BJ (cell line): ENCODE measurements around the gene SGPP1. TPM values are rescaled to one million over a fixed set of nuclear protein-coding genes. Genes with fewer than 3 reads are reported as not detected.
"Not testable (repeated sequence)": the region's sequence is repeated elsewhere in the genome, so short reads cannot be mapped to it uniquely, and the experiment has no call there.

ENCODE experiments used
- CTCF ChIA-PET: fragments of 350-600 bp; formaldehyde crosslinking; extraction: SDS; loops from one replicate; lab custom pipeline; 2021; ENCODE audit warnings: antibody characterized with exemption, inconsistent platforms; lab: Yijun Ruan, JAX
- POLR2A ChIA-PET: fragments of 300-600 bp; sonication (Branson Sonifier 250); formaldehyde crosslinking; extraction: SDS; loops from one replicate; lab custom pipeline; 2021; ENCODE audit warnings: antibody characterized with exemption; lab: Charles Lee
- DNase-seq: peaks from one replicate; pipeline ENCODE4 v3.0.0-alpha.2; 2011; ENCODE audit warnings: low read depth
- H3K27me3 ChIP-seq: 2 replicates; pipeline ENCODE4 v1.6.0; 2011; ENCODE audit warnings: low read length; ENCODE audit not compliant: control insufficient read depth, insufficient read depth
- H3K36me3 ChIP-seq: 2 replicates; pipeline ENCODE4 v1.5.1; 2011; ENCODE audit warnings: low read length; ENCODE audit not compliant: control insufficient read depth, insufficient read depth
- H3K4me3 ChIP-seq: 2 replicates; pipeline ENCODE4 v1.5.1; 2011; ENCODE audit warnings: low read depth, mild to moderate bottlenecking, control low read depth, low read length
- CTCF ChIP-seq: IDR thresholded peaks from 2 replicates; pipeline ENCODE4 v1.5.1; 2011; ENCODE audit warnings: low read depth, mild to moderate bottlenecking, control low read depth, inconsistent platforms, low read length, moderate library complexity; ENCODE audit not compliant: insufficient read depth
- polyA plus RNA-seq: library from polyadenylated mRNA; depleted of rRNA; stranded (reverse); fragments of >200 nt; gene quantifications from 2 replicates; pipeline ENCODE4 v1.2.3, GENCODE V29; 2011; rRNA removed
- small RNA-seq: library from RNA; depleted of rRNA; stranded (forward); fragments of <200 nt; gene quantifications from one replicate; pipeline ENCODE3, GENCODE V24; 2012; ENCODE audit warnings: low replicate concordance, low read depth; ENCODE audit not compliant: insufficient read length

Gene SGPP1
- polyA plus RNA-seq, 1 experiment = 8.9 TPM

DNA sequence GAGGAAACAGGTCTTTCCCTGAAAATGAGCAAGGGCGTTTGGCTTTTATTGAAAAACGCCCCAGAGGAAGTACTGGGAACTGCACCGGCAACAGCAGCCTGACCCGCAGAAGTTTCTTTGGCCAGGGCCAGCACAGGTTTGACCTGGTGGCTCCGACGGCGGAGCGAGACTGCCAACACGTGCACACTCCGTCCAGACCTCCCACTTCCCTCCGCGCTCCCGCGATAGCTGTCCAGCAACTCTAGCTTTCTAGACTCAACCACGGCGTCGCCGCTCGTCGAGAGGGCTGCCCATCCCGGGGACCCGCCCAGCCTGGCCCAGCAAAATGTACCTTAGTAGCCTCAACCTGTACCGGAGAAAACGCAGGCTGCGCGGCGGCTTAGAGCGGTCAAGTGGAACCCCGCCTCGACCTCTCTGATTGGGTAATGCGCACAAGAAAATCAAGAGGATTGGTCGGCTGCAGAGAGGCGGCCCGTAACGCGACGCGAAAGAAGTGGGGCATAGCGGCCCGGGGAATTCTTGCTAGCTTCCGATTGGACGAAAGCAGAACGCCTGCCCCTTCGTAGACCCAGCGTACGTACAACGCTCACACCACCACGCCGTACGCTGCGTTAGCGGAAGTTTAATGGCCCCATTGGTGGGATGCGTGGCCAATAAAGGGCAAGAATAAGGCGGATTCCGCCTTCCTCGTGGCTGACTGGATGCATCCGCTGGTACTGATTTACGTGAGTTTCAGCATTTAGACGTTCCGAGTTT lies 86.2 kb downstream of the SGPP1 start, which contains the start of gene WDR89:
TSS of gene WDR89 (minus strand) at position 399 of the 756 bp plus-strand sequence. CDS start 41,929 bp downstream, outside the sequence.
- no peaks in the 10 kb centered on the region for H3K36me3 ChIP-seq
- CTCF ChIA-PET = interaction anchor here (0.5 to 4.5 kb wide), 13 partner anchors 9 to 661 kb away, joined by 3 to 18 read pairs (median 3); no protein-coding TSS in a partner anchor
- H3K4me3 ChIP-seq = peak within 1 kb of the TSS; percentile 56
- H3K27me3 ChIP-seq = no peaks in the 10 kb centered on the region
- TF ChIP-seq CTCF = peak; percentile 81
- peak; percentile 98 for DNase-seq
- POLR2A ChIA-PET = interaction anchor here (0.6 to 1.0 kb wide), 5 partner anchors 99 to 299 kb away, joined by 3 to 6 read pairs (median 4); partner anchors contain the start of gene PPP2R5E

DNA sequence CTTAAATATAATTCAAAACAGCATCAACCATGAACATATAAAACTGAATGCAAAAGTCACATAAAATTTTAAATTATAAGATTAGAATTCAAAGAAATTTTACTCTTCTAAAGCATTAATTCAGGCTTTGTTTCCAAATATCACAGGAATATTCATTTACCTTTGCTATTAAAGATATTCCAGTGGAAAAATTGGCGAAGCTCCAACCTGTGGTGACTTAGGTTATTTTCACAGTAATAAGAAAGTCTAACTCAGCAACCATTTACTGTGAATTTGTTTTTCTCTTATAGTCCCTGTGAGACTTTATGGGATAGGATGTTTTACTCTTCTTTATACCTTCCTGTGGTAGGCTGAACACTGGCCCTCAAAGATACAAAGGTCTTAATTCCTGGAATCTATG lies 89.4 kb downstream of the SGPP1 start:
- no peak for DNase-seq
- Histone ChIP-seq H3K4me3 (no peak overlapping the region), H3K27me3 (no peaks in the 10 kb centered on the region), H3K36me3 (no peaks in the 10 kb centered on the region)
- ChIA-PET POLR2A (no interaction called here), CTCF (interaction anchor here (0.7 to 4.5 kb wide), 3 partner anchors 87 to 1888 kb away, joined by 3 to 18 read pairs (median 3); no protein-coding TSS in a partner anchor)
- no peak for TF ChIP-seq CTCF

DNA sequence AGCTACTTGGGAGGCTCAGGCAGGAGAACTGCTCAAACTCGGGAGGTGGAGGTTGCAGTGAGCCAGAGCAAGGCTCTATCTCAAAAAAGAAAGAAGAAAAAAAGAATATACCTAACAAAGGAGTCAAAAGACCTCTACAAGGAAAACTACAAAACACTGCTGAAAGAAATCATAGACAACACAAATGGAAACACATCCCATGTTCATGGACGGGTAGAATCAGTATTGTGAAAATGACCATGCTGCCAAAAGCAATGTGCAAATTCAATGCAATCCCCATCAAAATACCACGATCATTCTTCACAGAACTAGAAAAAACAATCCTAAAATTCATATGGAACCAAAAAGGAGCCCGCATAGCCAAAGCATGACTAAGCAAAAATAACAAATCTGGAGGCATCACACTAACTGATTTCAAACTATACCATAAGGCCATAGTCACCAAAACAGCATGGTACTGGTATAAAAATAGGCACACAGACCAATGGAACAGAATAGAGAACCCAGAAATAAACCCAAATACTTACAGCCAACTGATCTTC lies 91.7 kb downstream of the SGPP1 start:
- H3K27me3 ChIP-seq, H3K4me3 ChIP-seq, H3K36me3 ChIP-seq, DNase-seq, POLR2A ChIA-PET: not testable (repeated sequence)
- CTCF ChIA-PET = interaction anchor here (0.7 to 1.7 kb wide), 2 partner anchors 134 to 460 kb away, joined by 4 read pairs; no protein-coding TSS in a partner anchor

Small RNA genes lying within 50 kb of the gene (small RNA-seq; reads per million reads assigned to genes)
- gene AL161670.1 (not detected), gene RF00012 (not detected), gene RNU7-116P (not detected)

Other genes with a start within 250 kb of the SGPP1 start
- gene PPP2R5E, start 184.7 kb downstream of the SGPP1 start, polyA plus RNA-seq = 4.8 and 11.9 TPM in 2 replicates
- 2.0 and 5.6 TPM in 2 replicates for gene WDR89, start 86.2 kb downstream of the SGPP1 start, polyA plus RNA-seq
- gene SYNE2, start 124.9 kb upstream of the SGPP1 start, polyA plus RNA-seq = 3.7 and 5.2 TPM in 2 replicates